GM12864 (cell line): ENCODE measurements around the gene FASN.
"Not testable (repeated sequence)": the region's sequence is repeated elsewhere in the genome, so short reads cannot be mapped to it uniquely, and the experiment has no call there.

ENCODE experiments used
- DNase-seq: peaks from one replicate; pipeline ENCODE4 v3.0.0-alpha.2; 2011; ENCODE audit warnings: low read depth
- H3K4me3 ChIP-seq: 2 replicates; pipeline ENCODE4 v1.5.1; 2011; ENCODE audit warnings: mild to moderate bottlenecking, low read depth, low read length, control low read depth
- CTCF ChIP-seq: IDR thresholded peaks from 2 replicates; pipeline ENCODE4 v1.5.1; 2011; ENCODE audit warnings: low read depth, mild to moderate bottlenecking, moderate library complexity, low read length, control low read depth, inconsistent platforms; ENCODE audit errors: missing control alignments

The FASN gene

GRCh38 chr17:82134101-82134500, 36.1 kb upstream of the FASN start:
- H3K4me3 ChIP-seq = no peak overlapping the region
- TF ChIP-seq CTCF = no peak
- no peak for DNase-seq

- H3K4me3 ChIP-seq, DNase-seq: not testable (repeated sequence)
Measured at GRCh38 chr17:82133166-82133953, 35.3 kb upstream of the FASN start.

DNA sequence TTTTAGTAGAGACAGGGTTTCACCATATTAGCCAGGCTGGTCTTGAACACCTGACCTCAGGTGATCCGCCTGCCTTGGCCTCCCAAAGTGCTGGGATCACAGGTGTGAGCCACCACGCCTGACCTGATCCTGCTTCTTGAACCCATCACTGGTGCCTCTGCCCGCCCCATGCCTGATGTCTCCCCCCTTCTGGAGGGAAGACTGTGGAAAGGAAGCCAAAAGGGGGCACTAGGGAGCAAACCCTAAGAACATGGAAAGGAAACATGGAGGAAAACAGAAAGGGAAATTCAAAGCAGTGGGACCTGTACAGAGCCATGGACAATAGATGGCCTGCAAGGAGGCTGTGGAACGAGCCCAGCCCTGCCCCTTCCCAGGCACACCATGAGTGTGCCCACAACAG, 31.1 kb upstream of the FASN start:
- no peak overlapping the region for H3K4me3 ChIP-seq
- DNase-seq = no peak
- TF ChIP-seq CTCF = no peak

DNA sequence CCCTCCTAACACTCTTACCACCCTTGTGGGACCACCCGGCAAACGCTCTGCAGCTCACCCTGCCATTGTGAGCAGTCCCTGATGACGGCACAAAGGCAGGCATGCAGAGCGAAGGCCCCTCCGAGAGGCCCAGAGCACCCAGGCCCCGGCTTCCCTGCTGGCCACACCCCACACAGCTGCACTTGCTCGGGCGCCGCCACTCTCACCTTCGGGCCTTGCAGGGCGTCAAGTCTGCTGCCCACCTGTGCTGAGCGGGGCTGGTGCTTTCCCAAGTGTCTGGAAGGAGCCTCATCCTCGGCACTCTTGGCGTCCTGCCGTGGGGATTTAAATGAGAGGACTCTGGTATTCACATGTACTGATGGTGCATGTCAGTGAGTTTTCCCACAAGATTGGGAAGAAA, 30.3 kb upstream of the FASN start:
- TF ChIP-seq CTCF = no peak
- no peak for DNase-seq

GRCh38 chr17:82127704-82128103, 29.7 kb upstream of the FASN start:
- no peak for DNase-seq
- H3K4me3 ChIP-seq = no peak overlapping the region
- TF ChIP-seq CTCF = no peak

More for the DNA sequence above, 30.3 kb upstream of the FASN start:
- H3K4me3 ChIP-seq = no peak overlapping the region

GRCh38 chr17:82127315-82127595, 29.2 kb upstream of the FASN start:
- no peak for TF ChIP-seq CTCF
- no peak for DNase-seq
- H3K4me3 ChIP-seq = no peak overlapping the region

- no peak overlapping the region for H3K4me3 ChIP-seq
- TF ChIP-seq CTCF = no peak
- DNase-seq = no peak
Measured at GRCh38 chr17:82126556-82127314, 28.7 kb upstream of the FASN start.
